ENCODE measurements around the gene GPATCH1. TPM values are rescaled to one million over a fixed set of nuclear protein-coding genes. Genes with fewer than 3 reads are reported as not detected.

GPATCH1 gene
- total and polyA plus RNA-seq, 10 of the 15 experiments (the other 5 are each of a cell fraction or from before 2014, with no cell fraction given), result 4.5 to 9.6 (median 7.2) TPM

- TF ChIP-seq, protein P1, sequence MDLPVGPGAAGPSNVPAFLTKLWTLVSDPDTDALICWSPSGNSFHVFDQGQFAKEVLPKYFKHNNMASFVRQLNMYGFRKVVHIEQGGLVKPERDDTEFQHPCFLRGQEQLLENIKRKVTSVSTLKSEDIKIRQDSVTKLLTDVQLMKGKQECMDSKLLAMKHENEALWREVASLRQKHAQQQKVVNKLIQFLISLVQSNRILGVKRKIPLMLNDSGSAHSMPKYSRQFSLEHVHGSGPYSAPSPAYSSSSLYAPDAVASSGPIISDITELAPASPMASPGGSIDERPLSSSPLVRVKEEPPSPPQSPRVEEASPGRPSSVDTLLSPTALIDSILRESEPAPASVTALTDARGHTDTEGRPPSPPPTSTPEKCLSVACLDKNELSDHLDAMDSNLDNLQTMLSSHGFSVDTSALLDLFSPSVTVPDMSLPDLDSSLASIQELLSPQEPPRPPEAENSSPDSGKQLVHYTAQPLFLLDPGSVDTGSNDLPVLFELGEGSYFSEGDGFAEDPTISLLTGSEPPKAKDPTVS (IDR thresholded peaks at IDR 0.05; ENCODE audit: low read depth, low read length), result no peak
- TF ChIP-seq NFIC (IDR thresholded peaks at IDR 0.05; ENCODE audit: low read depth, low read length) (no peak), JUNB (IDR thresholded peaks at IDR 0.05) (no peak), IRF3 (IDR thresholded peaks at IDR 0.05) (no peak)
These were observed 94.3 kb downstream of the GPATCH1 start (continued) for GRCh38 chr19:33175156-33175782.

GRCh38 chr19:33175886-33176669 is 95.1 kb downstream of the GPATCH1 start:
- H3K9me3 ChIP-seq (replicated peaks; ENCODE audit: control insufficient read depth, insufficient read depth, low read length), result no peaks in the 10 kb centered on the region
- H3K27ac ChIP-seq (ENCODE audit: control insufficient read depth, insufficient read depth), result peak overlapping the region; percentile 92
- TF ChIP-seq POLR2AphosphoS5 (IDR thresholded peaks at IDR 0.05; ENCODE audit: low read length) (peak; percentile 37; the same call in 1 of the 2 replicates), IKZF1 (conservative IDR thresholded peaks at IDR 0.05) (no peak)
- ChIA-PET POLR2A (interaction anchor here (1.3 to 2.6 kb wide), 2 partner anchors 13 to 197 kb away, joined by 5 to 9 read pairs; partner anchors contain the start of gene CEBPG), SMC1A (ENCODE audit: uncharacterized antibody, unreplicated experiment) (interaction anchor here (0.9 to 2.2 kb wide), 7 partner anchors 9 to 203 kb away, joined by 3 to 8 read pairs (median 4); no protein-coding TSS in a partner anchor), RAD21 (ENCODE audit: unreplicated experiment) (interaction anchor here (0.8 to 1.7 kb wide), 3 partner anchors 16 to 198 kb away, joined by 5 to 9 read pairs (median 6); partner anchors contain the start of gene CEBPG), CTCF (interaction anchor here (0.6 to 5.9 kb wide), 14 partner anchors 9 to 205 kb away, joined by 3 to 25 read pairs (median 4); partner anchors contain the start of genes CEP89, FAAP24 and GPATCH1)
- peaks cover 12% of the 10 kb centered on the region for H3K4me1 ChIP-seq (ENCODE audit: control insufficient read depth, insufficient read depth, low read length)
- peak; percentile 62 for FAIRE-seq
- no peaks in the 10 kb centered on the region for H4K20me1 ChIP-seq (ENCODE audit: control insufficient read depth, insufficient read depth)
- TSS peak; percentile 87 for BruUV-seq (replicated peaks)
- peak overlapping the region; percentile 88 for H3K4me2 ChIP-seq (ENCODE audit: control insufficient read depth, insufficient read depth)
- ATAC-seq, result peak; percentile 6
- no peaks in the 10 kb centered on the region for H3K36me3 ChIP-seq (ENCODE audit: control insufficient read depth in 2 of 2, insufficient read depth in 2 of 2, low read length in 1 of 2)
- no peaks in the 10 kb centered on the region for H3K27me3 ChIP-seq (replicated peaks in 1 of 2; ENCODE audit: control insufficient read depth in 2 of 2, insufficient read depth in 2 of 2, low read length in 1 of 2)
- peak overlapping the region; percentile 81 for H3K4me3 ChIP-seq
- peak overlapping the region; percentile 82 for H2AFZ ChIP-seq (ENCODE audit: control insufficient read depth, low read depth, low read length)
- 12% methylated on average over 25 of the region's 25 CpGs for whole genome bisulfite sequencing (ENCODE audit: insufficient coverage, insufficient replicate concordance, low lambda C conversion rate, missing lambda C conversion rate)
- no peak for DNase-seq (ENCODE audit: low read depth, low spot score)
- H3K9ac ChIP-seq (ENCODE audit: control insufficient read depth, insufficient read depth, low read length), result peak overlapping the region; percentile 81
- in situ Hi-C loops (cut with MboI) (no loop called here), intact Hi-C loops (cut with micrococcal nuclease; ENCODE audit: unreplicated experiment) (loop anchor here (2.0 to 5.0 kb wide), 3 partner anchors 31 to 196 kb away; partner anchors contain the start of gene CEBPG)
- peaks cover 7% of the 10 kb centered on the region for H3K79me2 ChIP-seq (ENCODE audit: control insufficient read depth, insufficient read depth, low read length)
